ENCODE results near the gene IQUB.
"Not testable (repeated sequence)": the region's sequence is repeated elsewhere in the genome, so short reads cannot be mapped to it uniquely, and the experiment has no call there.

The IQUB gene

GRCh38 chr7:123534383-123535260, at the start of gene IQUB:
Gene IQUB (minus strand): TSS chr7:123534595. CDS start chr7:123512340, 22,255 bp downstream.
- DNase-seq (ENCODE audit: low read depth) = peak; percentile 95

GRCh38 chr7:123583821-123584220, 49.4 kb upstream of the IQUB start:
- DNase-seq (ENCODE audit: low read depth) = no peak

- no peak for DNase-seq (ENCODE audit: low read depth)
Observed at GRCh38 chr7:123581162-123581459, 46.7 kb upstream of the IQUB start.

GRCh38 chr7:123580406-123581161, 46.2 kb upstream of the IQUB start:
- DNase-seq (ENCODE audit: low read depth) = peak; percentile 57

GRCh38 chr7:123579416-123579815, 45.0 kb upstream of the IQUB start:
- DNase-seq (ENCODE audit: low read depth) = no peak

GRCh38 chr7:123573896-123574467, 39.6 kb upstream of the IQUB start:
- peak; percentile 27 for DNase-seq (ENCODE audit: low read depth)

- no peak for DNase-seq (ENCODE audit: low read depth)
Observed at GRCh38 chr7:123573341-123573740, 38.9 kb upstream of the IQUB start.

GRCh38 chr7:123571684-123572083, 37.3 kb upstream of the IQUB start:
- DNase-seq (ENCODE audit: low read depth) = peak; percentile 31

GRCh38 chr7:123571187-123571586, 36.8 kb upstream of the IQUB start:
- no peak for DNase-seq (ENCODE audit: low read depth)

- no peak for DNase-seq (ENCODE audit: low read depth)
Observed at GRCh38 chr7:123570390-123571182, 36.2 kb upstream of the IQUB start.

GRCh38 chr7:123569352-123570010, 35.1 kb upstream of the IQUB start:
- DNase-seq (ENCODE audit: low read depth) = no peak

GRCh38 chr7:123562121-123562520, 27.7 kb upstream of the IQUB start:
- DNase-seq (ENCODE audit: low read depth) = no peak

- DNase-seq (ENCODE audit: low read depth) = no peak
Observed at GRCh38 chr7:123558289-123558874, 24.0 kb upstream of the IQUB start.

GRCh38 chr7:123557398-123558288, 23.2 kb upstream of the IQUB start, which contains the start of gene NDUFA5:
Gene NDUFA5 (minus strand): TSS chr7:123557818. CDS start chr7:123557795, 23 bp downstream.
- DNase-seq (ENCODE audit: low read depth) = peak; percentile 98

- no peak for DNase-seq (ENCODE audit: low read depth)
Observed at GRCh38 chr7:123557016-123557397, 22.6 kb upstream of the IQUB start.

GRCh38 chr7:123555484-123555883, 21.1 kb upstream of the IQUB start:
- no peak for DNase-seq (ENCODE audit: low read depth)

GRCh38 chr7:123553159-123553558, 18.8 kb upstream of the IQUB start:
- no peak for DNase-seq (ENCODE audit: low read depth)

- no peak for DNase-seq (ENCODE audit: low read depth)
Observed at GRCh38 chr7:123552641-123553040, 18.2 kb upstream of the IQUB start.

- DNase-seq (ENCODE audit: low read depth) = not testable (repeated sequence)
Observed at GRCh38 chr7:123552134-123552533, 17.7 kb upstream of the IQUB start.

- DNase-seq (ENCODE audit: low read depth) = peak; percentile 33
Observed at GRCh38 chr7:123548406-123548805, 14.0 kb upstream of the IQUB start.

All from amniotic epithelial cell (primary cell).